Upper lobe of left lung (tissue), 6 donors: ENCODE measurements around the gene DCTPP1. TPM values are rescaled to one million over a fixed set of nuclear protein-coding genes. Genes with fewer than 3 reads are reported as not detected.
A peak's percentile ranks its signal among the peaks of the same experiment; 100 is the strongest.

Experiments used
- ATAC-seq, 2 donors: fragments of 200-7000 bp; cut with Tn5 transposase; one replicate each; pipeline ENCODE4 v1.9.1; 2022; ENCODE audit warnings: mild to moderate bottlenecking in 2 of 2, moderate library complexity in 2 of 2; ENCODE audit not compliant: low FRiP score in 2 of 2
- DNase-seq, 2 donors: peaks; one replicate each; pipeline ENCODE4 v3.0.0-alpha.2; 2019 to 2020
- H3K27ac ChIP-seq, 4 donors: fragments of 200-600 bp; sonication (generic); one replicate each; pipeline ENCODE4 v1.5.1; 2016 to 2019
- H3K27me3 ChIP-seq, 4 donors: fragments of 200-600 bp; sonication (generic); one replicate each; pipeline ENCODE4 v1.5.1; 2017 to 2019
- H3K36me3 ChIP-seq, 4 donors: fragments of 200-600 bp; sonication (generic); one replicate each; pipeline ENCODE4 v1.5.1; 2016 to 2019
- H3K4me1 ChIP-seq, 4 donors: fragments of 200-600 bp; sonication (generic); one replicate each; pipeline ENCODE4 v1.5.1; 2018 to 2019
- H3K4me3 ChIP-seq, 4 donors: fragments of 200-600 bp; sonication (generic); one replicate each; pipeline ENCODE4 v1.5.1; 2017 to 2019; ENCODE audit warnings: mild to moderate bottlenecking in 2 of 4, moderate library complexity in 1 of 4
- H3K9me3 ChIP-seq, 4 donors: fragments of 200-600 bp; sonication (generic); one replicate each; pipeline ENCODE4 v1.5.1; 2018 to 2019
- CTCF ChIP-seq, 6 experiments: fragments of 450-650 bp in 4 of 6; fragments of 200-600 bp in 2 of 6; sonication (generic) in 2 of 6; IDR thresholded peaks; one replicate each; pipeline ENCODE4 v1.5.1; 2016 to 2019; ENCODE audit warnings: antibody characterized with exemption in 6 of 6
- EP300 ChIP-seq, 4 donors: sonication (generic); formaldehyde crosslinking; IDR thresholded peaks; one replicate each; pipeline ENCODE4 v1.5.1; 2017; ENCODE audit warnings: antibody characterized with exemption in 4 of 4, control low read depth in 2 of 4
- POLR2A ChIP-seq, 4 donors: fragments of 450-650 bp; IDR thresholded peaks; one replicate each; pipeline ENCODE4 v1.5.1; 2016 to 2017; ENCODE audit warnings: antibody characterized with exemption in 4 of 4, mild to moderate bottlenecking in 2 of 4
- POLR2AphosphoS5 ChIP-seq, 2 donors: sonication (generic); formaldehyde crosslinking; IDR thresholded peaks; one replicate each; pipeline ENCODE4 v1.5.1; 2017; ENCODE audit warnings: antibody characterized with exemption in 2 of 2
- WGBS, 2 donors: methylation state at CpG; one replicate each; pipeline ENCODE4 v1.1.5; 2017 to 2018; 5-methylcytosine and 5-hydroxymethylcytosine counted together
- total RNA-seq, 6 donors: library from RNA; depleted of rRNA in 4 of 6; stranded (reverse); fragments of >200 nt in 4 of 6; gene quantifications; one replicate each; pipeline versions ENCODE4 v1.1.0 to v1.2.1, GENCODE V29; 2016 to 2021
- donor health status: DM: no; HTN: no; CAD: no; lungs with moderate emphysema.
- donor health status: DM: no; HTN: yes; CAD: no; lungs with severe emphysema.

Gene DCTPP1
- total RNA-seq, 6 donors from 2014 or later = 4.2 to 31.8 (median 20.0) TPM

GRCh38 chr16:30447512-30448226, 17.8 kb upstream of the DCTPP1 start:
- Histone ChIP-seq H3K27me3 (no peaks in the 10 kb centered on the region), H3K27ac (no peak overlapping the region), H3K4me3 (no peak overlapping the region), H3K9me3 (no peaks in the 10 kb centered on the region), H3K36me3 (peaks cover 0 to 9% (median 0%) of the 10 kb centered on the region in 4 donors), H3K4me1 (peaks cover 15 to 28% (median 23%) of the 10 kb centered on the region in 4 donors)
- 80 to 85% methylated on average over 12 of the region's 12 CpGs for whole genome bisulfite sequencing, 2 donors
- DNase-seq (no peak), ATAC-seq (no peak)
- TF ChIP-seq CTCF (IDR thresholded peaks at IDR 0.05) = no peak
- no peak for TF ChIP-seq POLR2AphosphoS5 (IDR thresholded peaks at IDR 0.05)
- TF ChIP-seq POLR2A (IDR thresholded peaks at IDR 0.05) = no peak
- TF ChIP-seq EP300 (IDR thresholded peaks at IDR 0.05) = no peak

GRCh38 chr16:30446203-30446595, 16.4 kb upstream of the DCTPP1 start:
- ATAC-seq (no peak), DNase-seq (no peak)
- no peaks in the 10 kb centered on the region for H3K9me3 ChIP-seq
- H3K27me3 ChIP-seq = no peaks in the 10 kb centered on the region
- H3K4me3 ChIP-seq = peak overlapping the region in 3 of 4 donors; percentile 67 to 83 (median 76)
- TF ChIP-seq POLR2A (IDR thresholded peaks at IDR 0.05) = no peak
- TF ChIP-seq EP300 (IDR thresholded peaks at IDR 0.05) = no peak
- peak overlapping the region; percentile 92 to 98 (median 96) for H3K27ac ChIP-seq
- WGBS, 2 donors = 77 to 79% methylated on average over 10 of the region's 10 CpGs
- peaks cover 0 to 9% (median 0%) of the 10 kb centered on the region in 4 donors for H3K36me3 ChIP-seq
- peaks cover 15 to 28% (median 23%) of the 10 kb centered on the region in 4 donors for H3K4me1 ChIP-seq

GRCh38 chr16:30445408-30446202, 15.8 kb upstream of the DCTPP1 start, which contains the start of gene SEPHS2:
SEPHS2 (minus strand) TSS chr16:30445874; CDS start chr16:30445727, 147 bp downstream.
- no peaks in the 10 kb centered on the region for H3K9me3 ChIP-seq
- no peaks in the 10 kb centered on the region for H3K27me3 ChIP-seq
- 1 to 2% methylated on average over 12 to 45 of the region's 59 CpGs for WGBS, 2 donors
- H3K36me3 ChIP-seq = peaks cover 0 to 9% (median 0%) of the 10 kb centered on the region in 4 donors
- peak within 1 kb of the TSS; percentile 92 to 98 (median 96) for H3K27ac ChIP-seq
- H3K4me3 ChIP-seq = peak within 1 kb of the TSS; percentile 67 to 93 (median 80)
- peak; percentile 95 to 99 for DNase-seq
- peaks cover 15 to 28% (median 23%) of the 10 kb centered on the region in 4 donors for H3K4me1 ChIP-seq
- peak; percentile 92 to 97 for ATAC-seq
- peak in 3 of 4 donors; percentile 84 to 99 (median 98) for TF ChIP-seq POLR2A (IDR thresholded peaks at IDR 0.05)
- peak in 4 of 6 experiments; percentile 25 to 62 (median 50) for TF ChIP-seq CTCF (IDR thresholded peaks at IDR 0.05)
- peak in 1 of 4 donors; percentile 2 for TF ChIP-seq EP300 (IDR thresholded peaks at IDR 0.05)
- peak; percentile 81 to 94 for TF ChIP-seq POLR2AphosphoS5 (IDR thresholded peaks at IDR 0.05)

- Histone ChIP-seq H3K4me1 (peaks cover 15 to 28% (median 23%) of the 10 kb centered on the region in 4 donors), H3K27ac (peak overlapping the region; percentile 92 to 98 (median 96)), H3K36me3 (peaks cover 0 to 9% (median 0%) of the 10 kb centered on the region in 4 donors), H3K27me3 (no peaks in the 10 kb centered on the region), H3K9me3 (no peaks in the 10 kb centered on the region), H3K4me3 (peak overlapping the region; percentile 67 to 93 (median 80))
- WGBS, 2 donors = 47 to 55% methylated on average over 6 to 8 of the region's 11 CpGs
- no peak for TF ChIP-seq EP300 (IDR thresholded peaks at IDR 0.05)
- TF ChIP-seq POLR2AphosphoS5 (IDR thresholded peaks at IDR 0.05) = no peak
- no peak for TF ChIP-seq CTCF (IDR thresholded peaks at IDR 0.05)
- no peak for TF ChIP-seq POLR2A (IDR thresholded peaks at IDR 0.05)
- no peak for ATAC-seq
- no peak for DNase-seq
These were observed 15.2 kb upstream of the DCTPP1 start for GRCh38 chr16:30445149-30445407.
